Esophagus muscularis mucosa (tissue), 4 donors: ENCODE results near the gene PTMA. TPM values are rescaled to one million over a fixed set of nuclear protein-coding genes. Genes with fewer than 3 reads are reported as not detected.

Experiments
- DNase-seq: peaks from one replicate; pipeline ENCODE4 v3.0.0-alpha.2; 2017; ENCODE audit errors: extremely low spot score
- H3K27ac ChIP-seq, 4 donors: fragments of 200-600 bp; sonication (generic); replicated peaks in 1 of 4; 1 replicate in 3 of 4; 2 replicates in 1 of 4; pipeline ENCODE4 v1.5.1; 2016 to 2019; ENCODE audit warnings: mild to moderate bottlenecking in 1 of 4
- H3K27me3 ChIP-seq, 4 donors: fragments of 200-600 bp; sonication (generic); one replicate each; pipeline versions ENCODE4 v1.5.1 to v1.6.0; 2016 to 2019
- H3K36me3 ChIP-seq, 4 donors: fragments of 200-600 bp; sonication (generic); one replicate each; pipeline ENCODE4 v1.5.1; 2016 to 2019
- H3K4me1 ChIP-seq, 4 donors: fragments of 200-600 bp; sonication (generic); one replicate each; pipeline ENCODE4 v1.5.1; 2016 to 2019
- H3K4me3 ChIP-seq, 4 donors: fragments of 200-600 bp; sonication (generic); 1 replicate in 2 of 4; 2 replicates in 2 of 4; pipeline ENCODE4 v1.5.1; 2016 to 2019; ENCODE audit warnings: mild to moderate bottlenecking in 4 of 4, moderate library complexity in 1 of 4
- H3K9me3 ChIP-seq, 4 donors: fragments of 200-600 bp; sonication (generic); 1 replicate in 3 of 4; 2 replicates in 1 of 4; pipeline ENCODE4 v1.5.1; 2016 to 2019
- CTCF ChIP-seq, 3 experiments: fragments of 200-600 bp in 2 of 3; fragments of 450-650 bp in 1 of 3; sonication (generic) in 2 of 3; IDR thresholded peaks; one replicate each; pipeline ENCODE4 v1.5.1; 2017 to 2019; ENCODE audit warnings: antibody characterized with exemption in 3 of 3, mild to moderate bottlenecking in 2 of 3, moderate library complexity in 1 of 3
- EP300 ChIP-seq: sonication (generic); formaldehyde crosslinking; IDR thresholded peaks from one replicate; pipeline ENCODE4 v1.6.1; 2017; ENCODE audit warnings: antibody characterized with exemption
- POLR2A ChIP-seq: fragments of 450-650 bp; IDR thresholded peaks from one replicate; pipeline ENCODE4 v1.6.1; 2017; ENCODE audit warnings: antibody characterized with exemption, moderate library complexity, mild to moderate bottlenecking, low read depth
- POLR2AphosphoS5 ChIP-seq, 2 donors: sonication (generic); formaldehyde crosslinking; IDR thresholded peaks; one replicate each; pipeline ENCODE4 v1.6.1; 2017; ENCODE audit warnings: antibody characterized with exemption in 2 of 2
- WGBS: methylation state at CpG from one replicate; pipeline ENCODE4 v1.1.5; 2018; 5-methylcytosine and 5-hydroxymethylcytosine counted together
- intact Hi-C: fragments of 100-400 bp; cut with DNase I; formaldehyde crosslinking; loops from one replicate; pipeline ENCODE4 v1.15.1; 2023
- total RNA-seq, 4 donors: library from RNA; depleted of rRNA; stranded (reverse); fragments of >200 nt; gene quantifications; one replicate each; pipeline versions ENCODE4 v1.1.0 to v1.2.1, GENCODE V29; 2016

Gene PTMA
- total RNA-seq, 4 donors from 2014 or later: 571 to 894 (median 806) TPM

GRCh38 chr2:231684314-231685223 is 23.8 kb upstream of the PTMA start:
- peak overlapping the region in 1 of 4 donors; percentile 24 for H3K27ac ChIP-seq
- 75% methylated on average over 10 of the region's 22 CpGs for WGBS
- intact Hi-C loops: no loop called here
- no peaks in the 10 kb centered on the region for H3K9me3 ChIP-seq
- H3K27me3 ChIP-seq: no peaks in the 10 kb centered on the region
- no peak overlapping the region for H3K4me3 ChIP-seq
- H3K4me1 ChIP-seq: peaks cover 8 to 44% (median 27%) of the 10 kb centered on the region in 4 donors
- no peak for TF ChIP-seq EP300
- TF ChIP-seq POLR2A: no peak
- peak in 1 of 2 donors; percentile 18 for TF ChIP-seq POLR2AphosphoS5 (IDR thresholded peaks at IDR 0.05)
- no peaks in the 10 kb centered on the region for H3K36me3 ChIP-seq
- DNase-seq: no peak

DNA sequence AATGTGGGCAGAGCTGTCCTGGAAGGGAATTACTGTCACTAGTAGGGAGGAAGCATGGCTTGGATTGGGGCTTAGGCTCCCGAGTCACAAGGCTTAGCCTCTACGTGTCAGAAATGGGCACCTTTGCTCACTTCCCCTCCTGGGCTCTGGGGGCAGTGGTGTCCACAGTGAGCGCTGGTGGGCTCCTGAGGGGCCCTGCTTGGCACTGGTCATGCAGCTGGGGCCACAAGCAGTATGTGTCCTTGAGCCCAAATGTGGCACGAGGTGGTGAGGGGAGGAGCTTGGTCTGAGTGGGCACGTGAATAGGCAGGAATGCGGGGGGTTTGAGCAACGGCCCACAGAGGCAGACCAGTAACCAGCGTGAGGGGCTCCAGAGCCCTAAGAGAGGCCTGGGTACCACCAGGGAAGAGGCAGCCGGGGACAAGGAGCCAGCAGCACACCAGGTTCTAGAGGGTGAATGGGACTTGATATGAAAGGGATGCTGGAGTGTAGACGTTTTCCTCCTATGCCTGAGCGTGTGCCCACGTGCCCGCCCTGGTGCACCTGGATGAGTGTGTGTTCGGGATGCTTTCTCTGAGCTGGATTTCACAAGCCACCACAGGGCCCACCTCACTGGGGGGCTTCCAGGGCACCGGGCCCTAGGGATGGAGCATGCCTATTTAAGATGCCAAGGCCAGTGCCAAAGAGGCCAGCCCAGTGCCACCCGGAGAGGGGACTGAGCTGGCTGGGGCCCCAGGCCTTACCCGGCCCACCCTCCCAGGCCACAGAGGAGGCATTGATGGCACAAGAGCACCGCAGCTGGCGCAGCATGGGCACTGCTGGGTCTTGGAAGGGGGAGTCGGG is 22.8 kb upstream of the PTMA start:
- H3K27me3 ChIP-seq: no peaks in the 10 kb centered on the region
- TF ChIP-seq CTCF (IDR thresholded peaks at IDR 0.05): peak in 1 of 3 experiments; percentile 2
- no peak for TF ChIP-seq POLR2AphosphoS5 (IDR thresholded peaks at IDR 0.05)
- no peak overlapping the region for H3K4me3 ChIP-seq
- intact Hi-C loops: no loop called here
- no peaks in the 10 kb centered on the region for H3K36me3 ChIP-seq
- DNase-seq: no peak
- H3K4me1 ChIP-seq: peaks cover 8 to 35% (median 21%) of the 10 kb centered on the region in 4 donors
- WGBS: 70% methylated on average over 7 of the region's 20 CpGs
- H3K27ac ChIP-seq: no peak overlapping the region
- H3K9me3 ChIP-seq: no peaks in the 10 kb centered on the region

- intact Hi-C loops: no loop called here
- Histone ChIP-seq H3K27ac (no peak overlapping the region), H3K36me3 (no peaks in the 10 kb centered on the region), H3K9me3 (no peaks in the 10 kb centered on the region), H3K27me3 (no peaks in the 10 kb centered on the region), H3K4me3 (no peak overlapping the region), H3K4me1 (peaks cover 5 to 27% (median 15%) of the 10 kb centered on the region in 4 donors)
- WGBS: 90% methylated on average over 8 of the region's 11 CpGs
- no peak for DNase-seq
- no peak for TF ChIP-seq CTCF (IDR thresholded peaks at IDR 0.05)
- no peak for TF ChIP-seq POLR2A
- TF ChIP-seq EP300: no peak
- no peak for TF ChIP-seq POLR2AphosphoS5 (IDR thresholded peaks at IDR 0.05)
These were observed 21.9 kb upstream of the PTMA start for GRCh38 chr2:231686192-231687100.

DNA sequence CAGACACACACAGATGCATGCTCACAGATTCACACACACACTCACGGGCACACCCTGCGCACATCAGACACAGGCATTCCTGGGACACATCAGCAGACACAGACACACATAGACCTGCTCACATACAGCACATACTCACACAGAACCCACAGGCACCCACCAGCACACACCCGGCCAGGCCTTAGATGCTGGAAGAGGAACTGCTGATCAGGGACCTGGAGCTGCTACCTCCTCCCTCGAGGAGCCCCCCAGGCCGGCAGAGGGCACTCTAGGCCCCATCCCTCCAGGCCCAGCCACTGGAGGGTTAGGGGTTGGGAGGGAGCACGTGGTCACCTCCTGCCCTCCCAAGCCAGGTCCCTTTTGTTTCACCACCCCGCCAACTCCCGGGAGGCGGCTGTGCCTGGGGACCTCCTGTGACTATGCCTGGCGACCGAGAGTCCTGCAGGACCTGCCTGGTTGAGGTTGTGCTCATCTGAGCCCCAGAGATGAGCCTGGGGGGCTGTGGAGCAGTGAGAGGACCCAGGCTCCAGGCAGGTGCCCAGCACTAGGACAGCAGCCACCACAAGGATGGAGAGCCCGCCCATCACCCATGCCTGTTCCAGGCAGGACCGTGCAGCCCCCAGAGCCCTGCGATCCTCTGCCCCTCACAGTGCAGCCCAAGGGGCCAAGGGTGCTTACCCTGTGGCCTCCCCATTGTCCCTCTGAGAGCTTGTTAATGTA is 21.0 kb upstream of the PTMA start:
- no peaks in the 10 kb centered on the region for H3K36me3 ChIP-seq
- no peaks in the 10 kb centered on the region for H3K9me3 ChIP-seq
- intact Hi-C loops: no loop called here
- no peak for DNase-seq
- WGBS: 48% methylated on average over 6 of the region's 14 CpGs
- TF ChIP-seq EP300 (no peak), POLR2AphosphoS5 (IDR thresholded peaks at IDR 0.05) (peak in 1 of 2 donors; percentile 59), CTCF (IDR thresholded peaks at IDR 0.05) (peak; percentile 66 to 68 (median 67))
- no peaks in the 10 kb centered on the region for H3K27me3 ChIP-seq
- H3K27ac ChIP-seq: no peak overlapping the region
- no peak overlapping the region for H3K4me3 ChIP-seq
- H3K4me1 ChIP-seq: peaks cover 0 to 22% (median 8%) of the 10 kb centered on the region in 4 donors
